A673 (cell line): ENCODE data around the gene SLC26A3. TPM values are rescaled to one million over a fixed set of nuclear protein-coding genes. Genes with fewer than 3 reads are reported as not detected.

Experiments used
- BruUV-seq: library from RNA; stranded (reverse); fragments of 400-500 nt; replicated peaks from 2 replicates; lab custom pipeline; 2021; lab: Mats Ljungman, UMichigan
- CTCF ChIA-PET: fragments of 300-600 bp; sonication (Branson Sonifier 250); formaldehyde crosslinking; loops from one replicate; lab custom pipeline; 2022; ENCODE audit warnings: antibody characterized with exemption; lab: Charles Lee
- POLR2A ChIA-PET: fragments of 300-600 bp; sonication (Branson Sonifier 250); formaldehyde crosslinking; loops from one replicate; lab custom pipeline; 2022; ENCODE audit warnings: antibody characterized with exemption; ENCODE audit not compliant: low non-redundant PET; lab: Charles Lee
- DNase-seq: peaks from one replicate; pipeline ENCODE4 v3.0.0-alpha.2; 2015; ENCODE audit warnings: low spot score
- H3K27ac ChIP-seq: fragments of 200-600 bp; sonication (generic); 2 replicates; pipeline ENCODE4 v1.5.1; 2016; ENCODE audit warnings: mixed run types, low read depth, mild to moderate bottlenecking, mixed read lengths, antibody characterized with exemption, low read length; ENCODE audit not compliant: poor library complexity, severe bottlenecking
- H3K27me3 ChIP-seq: fragments of 200-600 bp; sonication (generic); replicated peaks from 2 replicates; pipeline ENCODE4 v1.6.1; 2017; ENCODE audit warnings: mixed run types, low read depth, mild to moderate bottlenecking, mixed read lengths, antibody characterized with exemption, low read length; ENCODE audit not compliant: insufficient read depth, poor library complexity
- H3K36me3 ChIP-seq: fragments of 200-600 bp; sonication (generic); 2 replicates; pipeline ENCODE4 v1.6.1; 2016; ENCODE audit warnings: mixed run types, mild to moderate bottlenecking, mixed read lengths, antibody characterized with exemption, low read length; ENCODE audit not compliant: insufficient read depth, poor library complexity, severe bottlenecking
- H3K4me1 ChIP-seq: fragments of 200-600 bp; sonication (generic); 2 replicates; pipeline ENCODE4 v1.6.1; 2017; ENCODE audit warnings: mixed run types, mild to moderate bottlenecking, mixed read lengths, antibody characterized with exemption, low read length; ENCODE audit not compliant: insufficient read depth, poor library complexity, severe bottlenecking
- H3K4me3 ChIP-seq: fragments of 200-600 bp; sonication (generic); 2 replicates; pipeline ENCODE4 v1.5.1; 2016; ENCODE audit warnings: low read depth, mixed run types, mild to moderate bottlenecking, mixed read lengths, low read length; ENCODE audit not compliant: poor library complexity, severe bottlenecking
- H3K9me3 ChIP-seq: fragments of 200-600 bp; sonication (generic); 2 replicates; pipeline ENCODE4 v1.6.1; 2016; ENCODE audit warnings: mixed run types, low read depth, mild to moderate bottlenecking, mixed read lengths, antibody characterized with exemption, low read length; ENCODE audit not compliant: poor library complexity, severe bottlenecking
- EZH2 ChIP-seq: fragments of 200-600 bp; sonication (generic); IDR thresholded peaks from 2 replicates; pipeline ENCODE4 v1.6.1; 2017; ENCODE audit warnings: borderline replicate concordance, low read depth, mild to moderate bottlenecking, mixed read lengths, antibody characterized with exemption, low read length; ENCODE audit not compliant: poor library complexity, severe bottlenecking
- intact Hi-C: fragments of 100-400 bp; cut with micrococcal nuclease; formaldehyde crosslinking; loops from one replicate; pipeline ENCODE4 v1.10.0; 2022; ENCODE audit not compliant: unreplicated experiment
- total RNA-seq: library from RNA; stranded (reverse); gene quantifications from 2 replicates; pipeline ENCODE4 v1.2.3, GENCODE V29; 2021
- TF ChIP-seq, protein P1 (sequence below): fragments of 300-800, 200-600 bp; sonication (generic); conservative IDR thresholded peaks from 2 replicates; pipeline ENCODE4 v1.5.1; 2017; ENCODE audit warnings: low read depth, mild to moderate bottlenecking, antibody characterized with exemption, low read length, moderate library complexity, mixed read lengths

The SLC26A3 gene
- total RNA-seq, 1 experiment from 2014 or later: not detected

DNA sequence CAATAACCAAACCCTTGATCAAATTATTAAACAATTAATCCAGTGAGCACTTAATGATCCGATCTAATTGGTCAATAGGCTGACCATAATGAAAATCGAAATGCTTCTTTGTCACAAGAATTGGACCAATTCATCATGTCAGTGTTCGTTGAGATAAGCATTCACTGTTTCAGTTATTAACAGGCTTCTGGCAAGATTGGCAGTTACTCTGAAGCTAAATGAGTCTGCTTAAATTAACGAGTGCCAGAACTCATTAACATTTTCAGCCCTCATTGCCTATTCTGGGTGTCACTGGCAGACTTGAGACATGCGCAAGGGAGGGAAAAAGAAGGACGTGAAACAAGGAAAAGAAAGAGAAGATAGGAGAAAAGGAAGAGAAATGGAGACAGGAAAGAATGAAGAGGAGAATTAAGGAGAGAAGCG lies 30.7 kb upstream of the SLC26A3 start:
- CTCF ChIA-PET: no interaction called here
- no peaks in the 10 kb centered on the region for H3K9me3 ChIP-seq
- BruUV-seq: no TSS peak
- POLR2A ChIA-PET: no interaction called here
- no peak overlapping the region for H3K4me3 ChIP-seq
- H3K27me3 ChIP-seq: peaks cover 10% of the 10 kb centered on the region
- intact Hi-C loops: no loop called here
- no peak for DNase-seq
- no peaks in the 10 kb centered on the region for H3K4me1 ChIP-seq
- TF ChIP-seq, protein P1, sequence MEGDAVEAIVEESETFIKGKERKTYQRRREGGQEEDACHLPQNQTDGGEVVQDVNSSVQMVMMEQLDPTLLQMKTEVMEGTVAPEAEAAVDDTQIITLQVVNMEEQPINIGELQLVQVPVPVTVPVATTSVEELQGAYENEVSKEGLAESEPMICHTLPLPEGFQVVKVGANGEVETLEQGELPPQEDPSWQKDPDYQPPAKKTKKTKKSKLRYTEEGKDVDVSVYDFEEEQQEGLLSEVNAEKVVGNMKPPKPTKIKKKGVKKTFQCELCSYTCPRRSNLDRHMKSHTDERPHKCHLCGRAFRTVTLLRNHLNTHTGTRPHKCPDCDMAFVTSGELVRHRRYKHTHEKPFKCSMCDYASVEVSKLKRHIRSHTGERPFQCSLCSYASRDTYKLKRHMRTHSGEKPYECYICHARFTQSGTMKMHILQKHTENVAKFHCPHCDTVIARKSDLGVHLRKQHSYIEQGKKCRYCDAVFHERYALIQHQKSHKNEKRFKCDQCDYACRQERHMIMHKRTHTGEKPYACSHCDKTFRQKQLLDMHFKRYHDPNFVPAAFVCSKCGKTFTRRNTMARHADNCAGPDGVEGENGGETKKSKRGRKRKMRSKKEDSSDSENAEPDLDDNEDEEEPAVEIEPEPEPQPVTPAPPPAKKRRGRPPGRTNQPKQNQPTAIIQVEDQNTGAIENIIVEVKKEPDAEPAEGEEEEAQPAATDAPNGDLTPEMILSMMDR: no peak
- TF ChIP-seq EZH2: no peak
- no peak overlapping the region for H3K27ac ChIP-seq
- no peaks in the 10 kb centered on the region for H3K36me3 ChIP-seq

- no TSS peak for BruUV-seq
- ChIA-PET POLR2A (no interaction called here), CTCF (no interaction called here)
- Histone ChIP-seq H3K4me3 (no peak overlapping the region), H3K9me3 (no peaks in the 10 kb centered on the region), H3K27ac (no peak overlapping the region), H3K36me3 (no peaks in the 10 kb centered on the region), H3K27me3 (peaks cover 4% of the 10 kb centered on the region), H3K4me1 (no peaks in the 10 kb centered on the region)
- TF ChIP-seq, protein P1: no peak
- no peak for TF ChIP-seq EZH2
- no peak for DNase-seq
- intact Hi-C loops: no loop called here
Observed at GRCh38 chr7:107830420-107830819, 27.4 kb upstream of the SLC26A3 start.

GRCh38 chr7:107828540-107828939 lies 25.5 kb upstream of the SLC26A3 start:
- no peak overlapping the region for H3K27ac ChIP-seq
- intact Hi-C loops: no loop called here
- no peak overlapping the region for H3K4me3 ChIP-seq
- H3K27me3 ChIP-seq: no peaks in the 10 kb centered on the region
- POLR2A ChIA-PET: no interaction called here
- CTCF ChIA-PET: no interaction called here
- no peaks in the 10 kb centered on the region for H3K9me3 ChIP-seq
- no peak for DNase-seq
- TF ChIP-seq, protein P1: no peak
- TF ChIP-seq EZH2: no peak
- no peaks in the 10 kb centered on the region for H3K4me1 ChIP-seq
- BruUV-seq: no TSS peak
- no peaks in the 10 kb centered on the region for H3K36me3 ChIP-seq
